Fibroblast of lung (primary cell): Measurements from ENCODE around the gene LTO1. TPM values are rescaled to one million over a fixed set of nuclear protein-coding genes. Genes with fewer than 3 reads are reported as not detected.
A peak's percentile ranks its signal among the peaks of the same experiment; 100 is the strongest.

Experiments
- DNase-seq, 2 donors: peaks; one replicate each; pipeline versions ENCODE4 v3.0.0 to v3.0.0-alpha.2; 2010; ENCODE audit warnings: low read depth in 2 of 2
- H2AFZ ChIP-seq: 2 replicates; pipeline ENCODE4 v1.5.1; 2012; ENCODE audit warnings: low read length, control low read depth, inconsistent platforms
- H3K27ac ChIP-seq: 2 replicates; pipeline ENCODE4 v1.5.1; 2011; ENCODE audit warnings: low read length, control low read depth; ENCODE audit not compliant: insufficient read depth
- H3K27me3 ChIP-seq: 2 replicates; pipeline ENCODE4 v1.5.1; 2011; ENCODE audit warnings: mild to moderate bottlenecking, low read length; ENCODE audit not compliant: control insufficient read depth, insufficient read depth
- H3K36me3 ChIP-seq: 2 replicates; pipeline ENCODE4 v1.5.1; 2011; ENCODE audit warnings: low read length; ENCODE audit not compliant: control insufficient read depth, insufficient read depth
- H3K4me1 ChIP-seq: 2 replicates; pipeline ENCODE4 v1.5.1; 2011; ENCODE audit warnings: low read length; ENCODE audit not compliant: control insufficient read depth, insufficient read depth; ENCODE audit errors: extremely low read depth
- H3K4me2 ChIP-seq: 2 replicates; pipeline ENCODE4 v1.5.1; 2011; ENCODE audit warnings: low read length, control low read depth; ENCODE audit not compliant: insufficient read depth; ENCODE audit errors: extremely low read depth
- H3K4me3 ChIP-seq, 4 experiments: fragments of 200-600 bp in 1 of 4; sonication (generic) in 1 of 4; replicated peaks in 1 of 4; 2 replicates each; pipeline ENCODE4 v1.5.1; 2011 to 2016; ENCODE audit warnings: low read length in 4 of 4, low read depth in 3 of 4, mild to moderate bottlenecking in 3 of 4, control low read depth in 2 of 4, inconsistent platforms in 1 of 4, mixed read lengths in 1 of 4; ENCODE audit not compliant: insufficient read depth in 1 of 4; ENCODE audit errors: control extremely low read depth in 1 of 4
- H3K79me2 ChIP-seq: 2 replicates; pipeline ENCODE4 v1.5.1; 2012; ENCODE audit warnings: mild to moderate bottlenecking, low read length, inconsistent platforms; ENCODE audit not compliant: control insufficient read depth, insufficient read depth
- H3K9ac ChIP-seq: 2 replicates; pipeline ENCODE4 v1.5.1; 2011; ENCODE audit warnings: mild to moderate bottlenecking, low read length, control low read depth; ENCODE audit not compliant: insufficient read depth
- H3K9me3 ChIP-seq: 2 replicates; pipeline ENCODE4 v1.5.1; 2012; ENCODE audit warnings: low read depth, low read length; ENCODE audit not compliant: control insufficient read depth, insufficient read depth
- H4K20me1 ChIP-seq: 2 replicates; pipeline ENCODE4 v1.5.1; 2011; ENCODE audit warnings: low read length; ENCODE audit not compliant: control insufficient read depth, insufficient read depth; ENCODE audit errors: extremely low read depth
- CTCF ChIP-seq, 2 donors: IDR thresholded peaks in 1 of 2; conservative IDR thresholded peaks in 1 of 2; 1 replicate in 1 of 2; 2 replicates in 1 of 2; pipeline ENCODE4 v1.5.1; 2011 to 2012; ENCODE audit warnings: low read length in 2 of 2, control low read depth in 1 of 2, inconsistent platforms in 1 of 2, low read depth in 1 of 2, mild to moderate bottlenecking in 1 of 2
- EZH2 ChIP-seq: IDR thresholded peaks from 2 replicates; pipeline ENCODE4 v1.5.1; 2012; ENCODE audit warnings: low read length, control low read depth, mild to moderate bottlenecking; ENCODE audit errors: missing control alignments
- polyA plus RNA-seq, 2 donors: library from polyadenylated mRNA; depleted of rRNA in 1 of 2; stranded (reverse) in 1 of 2; unstranded in 1 of 2; fragments of >200 nt; gene quantifications; 2 replicates each; pipeline ENCODE4 v1.2.1, GENCODE V29; 2011 to 2012; ENCODE audit warnings: missing spikeins in 1 of 2
- total RNA-seq: library from RNA; depleted of rRNA; stranded (reverse); fragments of >200 nt; gene quantifications from 2 replicates; pipeline ENCODE4 v1.2.1, GENCODE V29; 2014

Gene LTO1
- total and polyA plus RNA-seq, 2 donors (not counting 1 experiment from before 2014, with no cell fraction given) = 18.1 to 25.4 TPM

GRCh38 chr11:69662021-69662698 lies 13.0 kb downstream of the LTO1 start:
- no peak for DNase-seq

DNA sequence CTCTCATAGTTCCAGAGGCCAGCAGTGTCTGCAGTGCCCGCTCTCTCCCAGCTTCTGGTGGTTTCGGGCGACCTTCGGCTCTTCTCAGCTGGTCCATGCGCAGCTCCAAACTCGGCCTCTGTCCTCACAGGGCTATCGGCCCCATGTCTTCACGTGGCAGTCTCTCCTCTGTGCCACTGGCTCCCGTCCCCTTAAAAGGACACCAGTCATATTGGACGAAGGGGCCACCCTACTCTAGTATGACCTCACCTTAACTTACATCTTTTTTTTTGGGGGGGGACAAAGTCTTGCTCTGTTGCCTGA lies 13.8 kb downstream of the LTO1 start:
- Histone ChIP-seq H3K9me3 (no peaks in the 10 kb centered on the region), H3K27ac (no peak overlapping the region), H2AFZ (no peak overlapping the region), H3K79me2 (no peaks in the 10 kb centered on the region), H3K27me3 (no peaks in the 10 kb centered on the region), H3K4me1 (no peaks in the 10 kb centered on the region), H4K20me1 (no peaks in the 10 kb centered on the region), H3K9ac (no peak overlapping the region), H3K36me3 (peaks cover 4% of the 10 kb centered on the region), H3K4me2 (no peak overlapping the region), H3K4me3 (no peak overlapping the region)
- TF ChIP-seq CTCF (conservative IDR thresholded peaks at IDR 0.05 in 1 of 2, IDR thresholded peaks at IDR 0.05 in 1 of 2; ENCODE audit: low read depth in 1 of 2, low read length in 2 of 2) = no peak
- TF ChIP-seq EZH2 = no peak
- no peak for DNase-seq

More at GRCh38 chr11:69662021-69662698, 13.0 kb downstream of the LTO1 start:
- peak in 1 of 2 donors; percentile 31 for TF ChIP-seq CTCF (conservative IDR thresholded peaks at IDR 0.05 in 1 of 2, IDR thresholded peaks at IDR 0.05 in 1 of 2; ENCODE audit: low read depth in 1 of 2, low read length in 2 of 2)
- no peak for TF ChIP-seq EZH2
- Histone ChIP-seq H3K4me1 (no peaks in the 10 kb centered on the region), H3K27me3 (no peaks in the 10 kb centered on the region), H3K79me2 (no peaks in the 10 kb centered on the region), H3K27ac (no peak overlapping the region), H3K4me3 (no peak overlapping the region), H3K9ac (no peak overlapping the region), H3K4me2 (no peak overlapping the region), H3K9me3 (no peaks in the 10 kb centered on the region), H3K36me3 (peaks cover 8% of the 10 kb centered on the region), H4K20me1 (no peaks in the 10 kb centered on the region), H2AFZ (no peak overlapping the region)

- no peaks in the 10 kb centered on the region for H4K20me1 ChIP-seq
- H3K4me1 ChIP-seq = no peaks in the 10 kb centered on the region
- no peak overlapping the region for H3K27ac ChIP-seq
- H3K27me3 ChIP-seq = no peaks in the 10 kb centered on the region
- H3K9ac ChIP-seq = no peak overlapping the region
- no peak overlapping the region for H3K4me3 ChIP-seq
- TF ChIP-seq CTCF (conservative IDR thresholded peaks at IDR 0.05 in 1 of 2, IDR thresholded peaks at IDR 0.05 in 1 of 2; ENCODE audit: low read depth in 1 of 2, low read length in 2 of 2) (no peak), EZH2 (no peak)
- peaks cover 4% of the 10 kb centered on the region for H3K36me3 ChIP-seq
- no peak overlapping the region for H3K4me2 ChIP-seq
- no peaks in the 10 kb centered on the region for H3K9me3 ChIP-seq
- H3K79me2 ChIP-seq = no peaks in the 10 kb centered on the region
- H2AFZ ChIP-seq = no peak overlapping the region
- no peak for DNase-seq
These were observed 15.1 kb downstream of the LTO1 start for GRCh38 chr11:69660001-69660500.
